Measurements from ENCODE around the gene SLC25A24. TPM values are rescaled to one million over a fixed set of nuclear protein-coding genes. Genes with fewer than 3 reads are reported as not detected.
"Not testable (repeated sequence)": the region's sequence is repeated elsewhere in the genome, so short reads cannot be mapped to it uniquely, and the experiment has no call there.

The SLC25A24 gene
- total and polyA plus RNA-seq, 8 donors = 39.9 to 76.4 (median 68.2) TPM

DNA sequence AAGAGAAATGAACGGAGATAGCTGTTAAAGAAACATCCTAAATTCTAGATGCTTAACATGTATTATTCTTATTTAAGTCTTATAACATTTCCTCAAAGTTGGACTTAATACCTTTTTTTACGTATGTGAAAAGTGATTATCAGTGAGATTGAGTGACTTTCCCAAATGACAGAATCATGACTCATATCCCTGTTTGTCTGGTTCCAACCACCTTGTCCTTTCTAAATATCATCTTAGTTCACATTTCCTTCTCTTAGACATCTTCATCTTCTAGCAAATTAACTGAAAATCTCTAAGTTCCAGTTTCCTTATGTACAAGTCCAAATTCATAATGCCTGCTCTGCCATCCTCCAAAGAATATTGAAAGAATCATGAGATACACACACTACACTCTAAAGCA is 16.9 kb upstream of the SLC25A24 start:
- intact Hi-C loops (cut with DNase I); H3K36me3 ChIP-seq; H3K9me3 ChIP-seq; H3K4me1 ChIP-seq; H3K4me3 ChIP-seq; ATAC-seq; DNase-seq; H3K27ac ChIP-seq; H3K27me3 ChIP-seq: not testable (repeated sequence)

DNA sequence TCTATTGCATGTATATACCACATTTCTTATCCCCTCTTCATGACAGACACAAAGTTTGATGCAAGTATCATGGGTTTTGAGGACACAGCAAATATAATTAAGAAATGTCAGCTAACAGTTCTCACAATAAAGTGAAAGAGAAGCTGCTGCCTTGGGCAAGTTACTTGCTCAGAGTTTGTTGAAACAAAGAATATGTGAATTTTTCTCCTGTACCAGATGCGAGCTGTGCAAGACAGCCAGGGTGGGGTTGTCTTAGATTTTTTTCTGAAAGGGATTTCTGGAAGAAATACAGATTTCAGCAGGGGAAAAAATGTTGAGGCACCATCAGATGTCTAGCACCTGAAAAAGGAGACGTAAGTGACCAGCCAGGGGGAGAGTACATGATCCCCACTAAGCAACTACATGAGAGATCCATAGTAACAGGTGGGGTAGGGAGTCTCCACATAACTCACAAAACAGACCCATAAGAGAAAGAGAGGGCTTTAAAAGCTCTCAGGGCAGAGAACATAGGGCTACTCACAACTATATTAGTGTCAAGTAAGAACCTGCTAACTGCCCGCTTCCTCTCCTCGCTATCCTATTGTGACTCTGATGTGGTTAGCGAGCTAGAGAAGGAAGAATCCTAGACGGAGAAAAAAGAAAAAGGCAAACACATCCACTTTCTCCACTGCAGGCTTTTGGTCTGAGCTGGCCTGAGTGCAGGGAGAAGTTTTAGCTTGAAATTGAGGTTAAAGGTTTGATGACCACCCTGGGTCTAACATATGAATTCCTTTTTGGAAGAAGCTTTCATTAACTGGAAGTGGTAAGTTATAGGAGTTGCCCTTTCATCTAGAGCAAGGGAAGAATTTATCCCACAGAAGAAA is 16.1 kb upstream of the SLC25A24 start:
- ATAC-seq; H3K4me1 ChIP-seq; H3K9me3 ChIP-seq; intact Hi-C loops (cut with DNase I); H3K4me3 ChIP-seq; H3K27ac ChIP-seq; DNase-seq; H3K36me3 ChIP-seq: not testable (repeated sequence)
- H3K27me3 ChIP-seq = peaks cover 0 to 14% of the 10 kb centered on the region in 2 donors

DNA sequence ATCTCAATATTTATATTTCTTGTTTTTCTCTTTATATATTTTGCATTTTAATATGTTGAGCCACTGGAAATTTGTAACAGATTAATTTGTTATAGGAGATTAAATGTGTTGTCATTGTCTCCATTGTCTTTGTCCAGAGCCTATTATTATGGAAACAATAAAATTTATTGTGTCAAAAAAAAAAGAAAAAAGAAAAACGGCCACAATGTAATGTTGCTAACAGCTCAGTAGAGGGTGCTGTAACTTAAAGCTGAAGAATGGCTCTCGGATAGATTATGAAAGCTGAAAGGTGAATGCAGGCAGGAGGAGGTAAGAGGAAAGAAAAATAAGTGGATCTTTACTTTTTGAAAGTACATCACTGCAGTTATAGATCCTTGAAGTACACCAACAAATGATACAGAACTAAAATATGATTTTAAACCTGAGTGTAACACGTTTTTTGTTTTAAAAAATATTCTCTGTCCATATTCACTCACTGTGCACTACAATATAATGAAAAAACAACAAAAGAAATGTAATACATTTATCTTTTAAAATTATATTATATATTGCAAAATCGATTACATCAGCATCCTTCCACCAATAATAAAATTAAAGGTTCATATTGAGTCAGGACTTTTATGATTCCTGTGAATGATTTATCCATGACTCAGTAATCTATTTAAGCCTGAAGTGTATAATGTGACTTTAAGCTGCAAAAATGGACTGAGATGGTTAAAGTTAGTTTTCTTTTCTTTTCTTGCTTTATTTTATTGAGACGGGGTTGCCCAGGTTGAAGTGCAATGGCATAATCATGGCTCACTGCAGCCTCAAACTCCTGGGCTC is 14.7 kb upstream of the SLC25A24 start:
- TF ChIP-seq, protein P1, sequence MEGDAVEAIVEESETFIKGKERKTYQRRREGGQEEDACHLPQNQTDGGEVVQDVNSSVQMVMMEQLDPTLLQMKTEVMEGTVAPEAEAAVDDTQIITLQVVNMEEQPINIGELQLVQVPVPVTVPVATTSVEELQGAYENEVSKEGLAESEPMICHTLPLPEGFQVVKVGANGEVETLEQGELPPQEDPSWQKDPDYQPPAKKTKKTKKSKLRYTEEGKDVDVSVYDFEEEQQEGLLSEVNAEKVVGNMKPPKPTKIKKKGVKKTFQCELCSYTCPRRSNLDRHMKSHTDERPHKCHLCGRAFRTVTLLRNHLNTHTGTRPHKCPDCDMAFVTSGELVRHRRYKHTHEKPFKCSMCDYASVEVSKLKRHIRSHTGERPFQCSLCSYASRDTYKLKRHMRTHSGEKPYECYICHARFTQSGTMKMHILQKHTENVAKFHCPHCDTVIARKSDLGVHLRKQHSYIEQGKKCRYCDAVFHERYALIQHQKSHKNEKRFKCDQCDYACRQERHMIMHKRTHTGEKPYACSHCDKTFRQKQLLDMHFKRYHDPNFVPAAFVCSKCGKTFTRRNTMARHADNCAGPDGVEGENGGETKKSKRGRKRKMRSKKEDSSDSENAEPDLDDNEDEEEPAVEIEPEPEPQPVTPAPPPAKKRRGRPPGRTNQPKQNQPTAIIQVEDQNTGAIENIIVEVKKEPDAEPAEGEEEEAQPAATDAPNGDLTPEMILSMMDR (IDR thresholded peaks at IDR 0.05) = peak; percentile 48 to 59
- H3K4me1 ChIP-seq; H3K9me3 ChIP-seq; H3K27ac ChIP-seq; H3K36me3 ChIP-seq; H3K4me3 ChIP-seq; intact Hi-C loops (cut with DNase I); DNase-seq: not testable (repeated sequence)
- ATAC-seq = peak; percentile 84
- H3K27me3 ChIP-seq = peaks cover 0 to 14% of the 10 kb centered on the region in 2 donors

DNA sequence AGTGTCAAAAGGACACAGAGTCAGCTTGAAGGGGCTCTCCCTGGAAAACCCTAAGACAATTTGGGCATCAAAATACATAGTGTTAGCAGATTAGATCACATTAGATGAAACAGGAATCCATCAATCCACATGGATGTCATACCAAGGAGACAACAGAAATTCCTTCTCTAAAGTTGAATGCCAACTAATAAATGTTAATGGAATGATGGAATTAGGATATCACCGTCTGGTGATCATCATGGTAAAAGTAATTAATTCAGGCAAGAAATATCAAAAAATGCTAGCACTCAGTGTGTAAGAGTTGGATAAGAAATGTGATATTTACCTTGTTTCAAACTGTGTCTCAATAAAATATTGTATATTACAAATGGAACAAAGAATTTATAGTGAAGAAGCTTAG is 10.9 kb upstream of the SLC25A24 start:
- TF ChIP-seq, protein P1 (IDR thresholded peaks at IDR 0.05) = no peak
- DNase-seq = no peak
- Histone ChIP-seq H3K27ac (no peak overlapping the region), H3K36me3 (no peaks in the 10 kb centered on the region), H3K4me1 (no peaks in the 10 kb centered on the region), H3K27me3 (peaks cover 0 to 18% of the 10 kb centered on the region in 2 donors), H3K9me3 (no peaks in the 10 kb centered on the region), H3K4me3 (no peak overlapping the region)
- no peak for ATAC-seq
- intact Hi-C loops (cut with DNase I) = no loop called here

DNA sequence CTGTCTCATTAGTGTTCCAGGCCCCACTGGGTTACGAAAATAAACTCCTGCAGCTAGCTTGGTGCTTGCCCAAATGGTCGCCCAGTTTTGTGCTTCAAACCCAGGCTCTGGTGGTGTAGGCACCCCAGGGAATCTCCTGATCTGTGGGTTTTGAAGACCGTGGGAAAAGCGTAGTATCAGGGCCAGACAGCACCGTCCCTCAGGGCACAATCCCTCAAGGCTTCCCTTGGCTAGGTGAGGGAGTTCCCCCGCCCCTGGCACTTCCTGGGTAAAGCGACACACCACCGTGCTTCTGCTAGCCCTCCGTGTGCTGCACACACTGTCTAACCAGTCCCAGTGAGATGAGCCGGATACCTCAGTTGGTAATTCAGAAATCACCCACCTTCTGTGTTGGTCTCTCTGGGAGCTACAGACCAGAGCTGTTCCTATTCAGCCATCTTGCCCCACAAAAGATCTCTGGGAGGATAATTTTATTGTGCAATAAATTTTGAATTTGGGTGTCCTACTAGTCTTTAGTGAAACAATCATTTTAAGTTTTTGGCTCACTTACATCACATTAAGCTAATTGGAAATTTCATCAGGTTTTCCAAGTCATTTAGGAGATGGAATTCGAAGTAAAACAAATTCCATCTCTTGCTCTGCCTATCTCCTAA is 9.4 kb upstream of the SLC25A24 start:
- Histone ChIP-seq H3K4me1 (no peaks in the 10 kb centered on the region), H3K27me3 (peaks cover 0 to 18% of the 10 kb centered on the region in 2 donors)
- TF ChIP-seq, protein P1 (IDR thresholded peaks at IDR 0.05) = no peak

More for the DNA sequence above, 9.4 kb upstream of the SLC25A24 start:
- intact Hi-C loops (cut with DNase I) = no loop called here
- Histone ChIP-seq H3K36me3 (no peaks in the 10 kb centered on the region), H3K27ac (no peak overlapping the region), H3K4me3 (no peak overlapping the region), H3K9me3 (peaks cover 0 to 2% of the 10 kb centered on the region in 2 donors)
- DNase-seq (no peak), ATAC-seq (no peak)

Data from left lung (tissue), 10 donors.